Stimulated activated CD8-positive, alpha-beta memory T cell treated with anti-CD3 and anti-CD28 coated beads, Interleukin-12 subunit alpha, Interleukin-12 subunit beta, amount 100 ng/mL, for 4 hours (primary cell): ENCODE measurements around the gene SLC7A14.

Experiments
- DNase-seq: peaks from one replicate; pipeline ENCODE4 v3.0.0-alpha.2; 2020; ENCODE audit warnings: low read depth

The SLC7A14 gene

DNA sequence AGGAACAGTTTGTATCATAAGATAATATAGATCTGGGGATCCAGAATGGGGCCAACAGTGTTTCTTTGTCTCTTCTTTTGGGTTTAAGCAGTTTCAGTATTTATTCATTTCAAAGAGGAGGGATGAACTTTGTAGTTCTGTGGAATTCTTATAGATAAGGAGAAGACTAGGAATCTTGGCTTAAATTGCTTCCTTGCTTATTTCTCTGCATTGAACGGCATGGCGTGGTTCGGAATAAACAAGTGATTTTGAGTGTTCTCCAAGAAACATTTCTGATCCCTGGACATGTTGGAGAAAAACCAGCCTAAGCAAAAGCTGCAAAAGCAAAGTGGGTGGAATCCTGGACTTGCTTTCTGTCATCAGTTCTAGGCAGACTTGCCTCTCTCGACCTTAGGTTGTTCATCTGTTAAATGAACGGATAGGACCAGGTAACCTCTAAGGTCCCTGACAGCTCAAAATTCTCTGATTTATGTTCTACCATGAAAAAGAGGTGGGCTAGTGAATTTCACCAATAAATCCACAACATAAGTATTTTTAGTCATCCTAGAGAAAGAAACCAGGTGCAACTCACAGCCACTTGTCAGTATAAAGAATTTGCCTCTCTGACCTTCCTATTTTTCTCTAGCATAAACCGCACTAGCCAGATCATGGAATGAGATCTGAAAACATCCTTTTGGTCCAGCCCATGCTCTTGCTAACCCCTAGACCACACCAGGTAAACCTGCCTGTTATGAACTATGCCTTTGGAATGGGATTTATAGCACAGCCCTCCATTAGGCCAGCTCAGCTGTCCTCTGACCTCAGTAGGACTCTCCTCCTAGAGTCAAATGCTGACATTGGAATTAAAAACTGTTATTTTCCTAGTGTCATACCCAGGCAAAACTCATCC lies 88.4 kb downstream of the SLC7A14 start:
- DNase-seq = no peak

- DNase-seq = no peak
Measured at GRCh38 chr3:170496868-170497140, 89.1 kb downstream of the SLC7A14 start.

GRCh38 chr3:170496026-170496867 lies 89.6 kb downstream of the SLC7A14 start:
- DNase-seq = no peak

DNA sequence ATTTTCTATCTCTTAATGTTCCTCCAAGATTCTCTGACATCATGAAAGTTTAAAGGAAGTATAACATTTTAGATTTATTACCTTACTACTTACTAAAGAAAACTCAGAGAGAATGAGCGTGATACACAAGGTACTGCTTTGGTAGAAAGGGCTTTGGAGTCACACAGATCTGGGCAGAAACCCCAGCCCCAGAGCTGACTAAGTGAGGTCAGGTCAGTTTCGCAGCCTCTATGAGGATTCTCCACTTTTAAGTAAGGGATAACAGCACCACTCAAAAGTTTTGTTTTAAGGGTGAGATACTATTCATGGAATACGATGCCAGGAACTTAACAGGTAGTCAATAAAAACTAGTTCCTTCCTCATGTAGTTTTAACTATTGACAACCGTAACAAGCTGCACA lies 91.1 kb downstream of the SLC7A14 start:
- no peak for DNase-seq

GRCh38 chr3:170493712-170494182 lies 92.1 kb downstream of the SLC7A14 start:
- DNase-seq = no peak

- DNase-seq = no peak
Measured at GRCh38 chr3:170491901-170492300, 94.0 kb downstream of the SLC7A14 start.

- no peak for DNase-seq
Measured at GRCh38 chr3:170490828-170491560, 94.9 kb downstream of the SLC7A14 start.

DNA sequence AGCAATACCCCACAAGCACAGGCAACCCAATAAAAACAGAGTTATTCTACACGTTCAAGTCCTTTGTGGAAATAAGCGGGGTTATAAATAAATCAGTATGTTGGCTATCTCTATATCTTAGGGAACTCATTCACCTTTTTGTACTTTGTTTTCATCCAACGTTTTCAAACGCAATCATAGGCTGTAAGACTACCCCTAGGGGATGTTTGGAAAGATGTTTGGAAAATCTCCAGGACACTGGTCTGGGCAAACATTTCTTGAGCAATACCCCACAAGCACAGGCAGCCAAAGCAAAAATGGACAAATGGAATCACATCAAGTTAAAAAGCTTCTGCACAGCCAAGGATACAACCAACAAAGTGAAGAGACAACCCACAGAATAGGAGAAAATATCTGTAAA lies 97.1 kb downstream of the SLC7A14 start:
- no peak for DNase-seq

GRCh38 chr3:170487031-170487430 lies 98.8 kb downstream of the SLC7A14 start:
- no peak for DNase-seq

- no peak for DNase-seq
Measured at GRCh38 chr3:170486398-170486797, 99.5 kb downstream of the SLC7A14 start.

- DNase-seq = no peak
Measured at GRCh38 chr3:170485696-170486095, 100.2 kb downstream of the SLC7A14 start.

- no peak for DNase-seq
Measured at GRCh38 chr3:170485294-170485693, 100.6 kb downstream of the SLC7A14 start.

DNA sequence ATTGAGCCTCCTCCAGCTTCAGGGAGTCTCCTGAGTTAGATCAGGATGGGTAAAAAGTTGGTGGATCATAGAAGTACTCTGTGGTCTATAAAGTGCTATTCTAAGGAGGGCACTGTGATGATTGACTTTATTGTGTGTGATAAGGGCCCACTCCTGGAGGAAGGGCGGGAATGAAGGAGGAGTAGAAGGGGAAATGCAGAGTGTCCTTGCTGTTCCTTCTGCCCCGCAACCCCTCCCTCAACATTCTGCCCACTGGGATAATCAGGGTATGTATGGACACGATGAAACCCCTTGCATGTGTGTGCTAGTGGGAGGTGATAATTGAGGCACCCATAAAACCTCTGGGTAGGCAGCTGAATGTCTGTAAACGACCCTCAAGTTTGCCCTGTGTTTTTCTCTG lies 101.0 kb downstream of the SLC7A14 start:
- DNase-seq = no peak

- DNase-seq = no peak
Measured at GRCh38 chr3:170483485-170484262, 102.2 kb downstream of the SLC7A14 start.

DNA sequence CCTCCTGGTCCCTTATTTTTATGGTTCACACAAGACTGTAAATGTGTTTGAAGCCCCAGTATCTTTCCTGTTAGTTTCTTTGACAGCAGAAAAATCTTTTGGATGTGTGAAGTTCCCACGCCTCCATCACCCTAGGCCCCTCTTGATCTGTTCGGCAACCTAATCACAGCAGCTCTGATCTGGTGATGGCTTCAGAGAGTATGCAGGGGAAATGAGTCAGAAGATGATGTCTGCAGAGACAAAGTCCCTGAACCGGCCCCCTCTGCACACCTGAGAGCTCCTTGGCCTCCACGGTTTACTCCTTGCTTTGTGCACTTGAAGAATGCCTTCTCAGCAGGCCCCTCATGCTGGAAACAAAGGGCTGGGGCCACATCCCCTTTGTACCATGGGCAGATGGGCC lies 103.7 kb downstream of the SLC7A14 start:
- DNase-seq = no peak

DNA sequence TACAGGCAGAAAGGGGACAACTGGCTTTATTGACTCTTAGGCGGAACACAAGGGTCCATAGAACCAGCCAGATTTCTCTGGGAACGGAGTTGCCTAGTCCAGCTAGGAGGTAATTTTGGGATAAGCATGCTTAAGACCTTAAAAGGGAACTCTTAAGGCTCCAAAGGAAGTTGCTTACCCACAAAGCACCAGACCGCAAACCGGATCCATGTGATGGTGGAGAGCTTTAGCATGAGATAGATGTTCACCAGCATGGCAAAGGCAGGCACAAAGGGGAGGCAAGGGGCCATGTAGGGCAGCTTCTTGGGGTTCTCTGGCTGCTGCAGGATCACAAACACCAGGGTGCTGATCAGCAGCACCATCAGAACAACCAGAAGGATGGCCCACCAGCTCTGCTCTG lies 105.8 kb downstream of the SLC7A14 start:
- DNase-seq = no peak

GRCh38 chr3:170477395-170477794 lies 108.5 kb downstream of the SLC7A14 start:
- no peak for DNase-seq

DNA sequence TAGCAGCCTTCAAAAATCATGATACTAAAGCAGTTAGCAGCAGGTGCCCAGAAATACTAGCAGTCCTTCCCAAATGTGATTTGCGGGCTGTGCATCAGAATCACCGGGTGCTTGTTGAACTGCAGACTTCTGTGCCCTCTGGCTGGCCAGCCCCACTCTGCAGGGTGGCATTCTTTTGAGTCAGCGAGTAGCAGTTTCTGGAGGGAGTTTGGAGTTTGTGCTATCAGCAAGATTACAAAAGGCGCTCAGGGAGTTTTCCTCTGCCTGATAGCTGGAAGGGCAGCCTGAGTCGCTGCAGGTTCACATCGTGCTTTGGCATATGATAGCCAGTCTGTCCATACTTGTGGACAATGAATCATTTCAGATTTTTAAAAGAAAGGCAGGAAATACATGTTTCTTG lies 109.6 kb downstream of the SLC7A14 start:
- DNase-seq = no peak

DNA sequence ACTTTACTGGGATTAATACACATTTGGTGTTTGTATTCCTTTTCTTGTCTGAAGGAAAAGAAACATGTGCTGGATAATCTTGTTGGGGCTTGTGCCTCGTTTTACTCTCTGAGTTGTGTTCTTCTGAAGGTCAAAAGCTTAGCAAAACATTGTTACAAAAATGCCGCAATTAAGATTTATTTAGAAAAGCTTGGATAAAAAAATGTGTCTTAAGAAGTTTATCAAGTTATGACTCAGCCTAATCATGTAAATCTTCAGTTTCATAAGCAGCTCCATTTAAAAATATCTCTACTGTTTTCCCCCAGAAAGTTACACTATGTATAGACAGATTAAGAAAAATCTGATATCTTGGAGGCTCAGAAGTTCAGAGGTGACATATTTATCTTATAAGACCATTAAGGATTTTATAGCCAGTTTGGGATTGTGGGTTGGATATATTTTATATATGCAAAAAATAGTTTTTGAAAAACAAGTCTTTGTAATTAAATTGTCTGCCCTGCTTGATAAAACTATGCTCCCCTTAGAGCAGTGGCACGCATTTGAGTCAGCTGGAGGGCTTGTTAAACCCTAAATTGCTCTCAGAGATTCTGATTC lies 110.7 kb downstream of the SLC7A14 start:
- DNase-seq = no peak

DNA sequence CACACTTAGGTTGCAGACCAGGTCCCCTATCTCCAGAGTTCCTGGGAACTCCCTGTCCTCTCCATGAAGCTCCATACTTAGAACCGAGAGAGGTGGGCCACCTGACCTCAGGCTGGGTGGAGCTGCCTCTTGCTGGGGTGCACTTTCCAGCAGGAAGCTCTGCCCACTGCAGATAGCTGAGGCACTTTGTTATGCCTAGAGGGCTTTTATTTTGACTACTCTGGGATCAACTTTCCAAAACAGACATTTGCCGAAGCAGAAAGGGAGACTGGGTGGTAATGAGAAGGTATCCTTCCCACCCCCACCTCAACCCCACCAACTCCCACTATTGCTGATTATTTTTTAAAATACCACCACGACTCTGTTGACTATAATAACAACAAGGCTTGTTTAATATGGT lies 112.5 kb downstream of the SLC7A14 start:
- DNase-seq = no peak

DNA sequence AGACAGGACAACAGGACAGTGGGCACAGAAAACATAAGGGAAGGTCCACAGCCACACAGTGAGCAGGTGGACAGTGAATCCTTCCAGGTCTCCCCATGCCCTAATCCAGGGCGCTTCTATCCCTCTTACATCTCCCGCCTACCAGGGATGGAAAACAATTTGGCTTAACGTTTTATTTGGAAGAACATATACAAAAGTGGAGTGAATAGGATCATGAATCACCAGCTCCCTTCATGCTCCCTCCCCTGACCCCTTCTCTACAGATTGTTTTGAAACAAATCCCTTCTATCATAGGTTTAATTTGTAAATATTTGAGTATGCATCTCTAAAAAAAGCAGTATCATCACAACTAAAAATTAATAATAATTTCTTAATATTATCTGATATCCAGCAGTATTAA lies 114.7 kb downstream of the SLC7A14 start:
- DNase-seq = no peak
